H1 (cell line): ENCODE data around the gene ANK2. TPM values are rescaled to one million over a fixed set of nuclear protein-coding genes. Genes with fewer than 3 reads are reported as not detected.

ENCODE experiments used
- CTCF ChIA-PET: fragments of 300-600 bp; sonication (Branson Sonifier 250); formaldehyde crosslinking; loops from one replicate; lab custom pipeline; 2021; ENCODE audit not compliant: partially characterized antibody; lab: Charles Lee
- POLR2A ChIA-PET: fragments of 300-600 bp; sonication (Branson Sonifier 250); formaldehyde crosslinking; loops from one replicate; lab custom pipeline; 2021; ENCODE audit warnings: inconsistent platforms; ENCODE audit not compliant: partially characterized antibody; lab: Charles Lee
- DNase-seq, 2 experiments: peaks; one replicate each; pipeline versions ENCODE4 v3.0.0 to v3.0.0-alpha.2; 2010 to 2022; ENCODE audit warnings: low spot score in 2 of 2, low read depth in 1 of 2, mixed read lengths in 1 of 2
- FAIRE-seq: peaks from 2 replicates; lab custom pipeline; 2011; peaks lifted over from hg19 to GRCh38; lab: Jason Lieb, UNC
- H2AFZ ChIP-seq: 2 replicates; pipeline ENCODE4 v1.8.1; 2012; ENCODE audit warnings: low read length, inconsistent platforms
- H2AK5ac ChIP-seq: 2 replicates; pipeline ENCODE4 v1.6.1; 2013; ENCODE audit warnings: low read depth, low read length
- H2BK120ac ChIP-seq: replicated peaks from 2 replicates; pipeline ENCODE3; 2013; ENCODE audit warnings: low read depth, low read length, inconsistent platforms
- H2BK12ac ChIP-seq: 2 replicates; pipeline ENCODE4 v1.6.1; 2013; ENCODE audit warnings: low read depth, low read length
- H2BK15ac ChIP-seq: 2 replicates; pipeline ENCODE4 v1.6.1; 2013; ENCODE audit warnings: low read length
- H2BK20ac ChIP-seq: 2 replicates; pipeline ENCODE4 v1.6.1; 2013; ENCODE audit warnings: low read length
- H2BK5ac ChIP-seq: 2 replicates; pipeline ENCODE4 v1.6.1; 2013; ENCODE audit warnings: low read depth, low read length
- H3K14ac ChIP-seq: 2 replicates; pipeline ENCODE4 v1.6.1; 2013; ENCODE audit warnings: inconsistent platforms; ENCODE audit not compliant: insufficient read length
- H3K18ac ChIP-seq: 2 replicates; pipeline ENCODE4 v1.6.1; 2013; ENCODE audit warnings: low read length; ENCODE audit errors: extremely low read depth
- H3K23ac ChIP-seq: 2 replicates; pipeline ENCODE4 v1.6.1; 2013; ENCODE audit warnings: inconsistent platforms; ENCODE audit not compliant: insufficient read length
- H3K23me2 ChIP-seq: 2 replicates; pipeline ENCODE4 v1.6.1; 2013; ENCODE audit warnings: low read depth, low read length
- H3K27ac ChIP-seq: 2 replicates; pipeline ENCODE4 v1.6.1; 2011; ENCODE audit warnings: low read depth, low read length, inconsistent platforms
- H3K27me3 ChIP-seq, 4 experiments: replicated peaks in 1 of 4; 1 replicate in 1 of 4; 2 replicates in 3 of 4; pipeline versions ENCODE4 v1.6.1 to v1.8.1; 2011 to 2013; ENCODE audit warnings: low read length in 3 of 4, mild to moderate bottlenecking in 3 of 4, inconsistent platforms in 2 of 4, mixed read lengths in 2 of 4, moderate library complexity in 1 of 4; ENCODE audit not compliant: control insufficient read depth in 3 of 4, insufficient read depth in 3 of 4; ENCODE audit errors: extremely low read depth in 1 of 4
- H3K36me3 ChIP-seq, 4 experiments: 2 replicates each; pipeline versions ENCODE4 v1.6.1 to v1.8.1; 2011 to 2013; ENCODE audit warnings: mild to moderate bottlenecking in 4 of 4, low read length in 3 of 4, moderate library complexity in 2 of 4, control low read depth in 1 of 4, inconsistent platforms in 1 of 4; ENCODE audit not compliant: insufficient read depth in 4 of 4, control insufficient read depth in 2 of 4
- H3K4ac ChIP-seq: replicated peaks from 2 replicates; pipeline ENCODE3; 2013; ENCODE audit warnings: low read length, low read depth, mixed read lengths, inconsistent platforms; ENCODE audit not compliant: insufficient read length
- H3K4me1 ChIP-seq, 4 experiments: replicated peaks in 1 of 4; 1 replicate in 1 of 4; 2 replicates in 3 of 4; pipeline versions ENCODE4 v1.6.1 to v1.8.1; 2011 to 2013; ENCODE audit warnings: low read length in 3 of 4, inconsistent platforms in 2 of 4, mixed read lengths in 1 of 4; ENCODE audit not compliant: insufficient read depth in 4 of 4, control insufficient read depth in 3 of 4
- H3K4me2 ChIP-seq, 2 experiments: 2 replicates each; pipeline versions ENCODE4 v1.6.1 to v1.8.1; 2011 to 2013; ENCODE audit warnings: low read depth in 2 of 2, low read length in 2 of 2, control low read depth in 1 of 2, inconsistent platforms in 1 of 2, mild to moderate bottlenecking in 1 of 2; ENCODE audit not compliant: insufficient read depth in 1 of 2
- H3K4me3 ChIP-seq, 4 experiments: fragments of 200-600, 300-600 bp in 1 of 4; sonication (generic), shearing (Covaris generic), sonication (Bioruptor Twin) in 1 of 4; 2 replicates each; pipeline versions ENCODE4 v1.5.1 to v1.8.1; 2011 to 2016; ENCODE audit warnings: low read length in 4 of 4, low read depth in 3 of 4, control low read depth in 2 of 4, inconsistent platforms in 2 of 4, mild to moderate bottlenecking in 2 of 4, mixed read lengths in 1 of 4, moderate library complexity in 1 of 4; ENCODE audit not compliant: insufficient read depth in 2 of 4; ENCODE audit errors: extremely low read depth in 1 of 4
- H3K56ac ChIP-seq: replicated peaks from 2 replicates; pipeline ENCODE3; 2013; ENCODE audit warnings: low read depth, mild to moderate bottlenecking, mixed read lengths, low read length, inconsistent platforms; ENCODE audit not compliant: insufficient read length
- H3K79me1 ChIP-seq: 2 replicates; pipeline ENCODE4 v1.6.1; 2013; ENCODE audit warnings: low read depth, low read length, control low read depth
- H3K79me2 ChIP-seq, 2 experiments: 2 replicates each; pipeline versions ENCODE4 v1.6.1 to v1.8.1; 2012 to 2013; ENCODE audit warnings: low read length in 2 of 2, mild to moderate bottlenecking in 2 of 2, inconsistent platforms in 1 of 2; ENCODE audit not compliant: insufficient read depth in 2 of 2, control insufficient read depth in 1 of 2
- H3K9ac ChIP-seq, 4 experiments: replicated peaks in 1 of 4; 1 replicate in 1 of 4; 2 replicates in 3 of 4; pipeline versions ENCODE4 v1.6.1 to v1.8.1; 2011 to 2013; ENCODE audit warnings: low read depth in 3 of 4, low read length in 3 of 4, control low read depth in 2 of 4, mild to moderate bottlenecking in 2 of 4, moderate library complexity in 2 of 4, inconsistent platforms in 1 of 4; ENCODE audit errors: extremely low read depth in 1 of 4
- H3K9me3 ChIP-seq, 2 experiments: 2 replicates each; pipeline versions ENCODE4 v1.6.1 to v1.8.1; 2012 to 2013; ENCODE audit warnings: mild to moderate bottlenecking in 2 of 2, moderate library complexity in 2 of 2, control low read depth in 1 of 2, inconsistent platforms in 1 of 2, low read depth in 1 of 2, low read length in 1 of 2, mixed read lengths in 1 of 2; ENCODE audit not compliant: insufficient read depth in 2 of 2
- H4K20me1 ChIP-seq, 2 experiments: replicated peaks in 1 of 2; 2 replicates each; pipeline versions ENCODE3 to v1.8.1; 2011 to 2013; ENCODE audit warnings: inconsistent platforms in 2 of 2, low read length in 2 of 2, mild to moderate bottlenecking in 1 of 2; ENCODE audit not compliant: insufficient read depth in 2 of 2, control insufficient read depth in 1 of 2
- H4K5ac ChIP-seq: 2 replicates; pipeline ENCODE4 v1.6.1; 2013; ENCODE audit warnings: low read length, low read depth, mixed read lengths, inconsistent platforms; ENCODE audit not compliant: insufficient read length
- H4K8ac ChIP-seq: 2 replicates; pipeline ENCODE4 v1.8.0; 2013; ENCODE audit warnings: mild to moderate bottlenecking, moderate library complexity, low read length, inconsistent platforms; ENCODE audit not compliant: insufficient read depth; ENCODE audit errors: extremely low read depth
- H4K91ac ChIP-seq: replicated peaks from 2 replicates; pipeline ENCODE3; 2013; ENCODE audit warnings: low read length, mixed read lengths, inconsistent platforms; ENCODE audit not compliant: insufficient read length
- CBX8 ChIP-seq: fragments of 300-800, 300-1000 bp; sonication (generic); IDR thresholded peaks from 2 replicates; pipeline ENCODE4 v1.7.1; 2016; ENCODE audit warnings: low read depth, low read length, borderline replicate concordance
- CHD1 ChIP-seq: IDR thresholded peaks from 2 replicates; pipeline ENCODE4 v1.6.1; 2012; ENCODE audit warnings: low read depth, low read length, improper control_type of control experiment
- EGR1 ChIP-seq: IDR thresholded peaks from 2 replicates; pipeline ENCODE4 v1.6.1; 2011; ENCODE audit warnings: low read depth, low read length, borderline replicate concordance
- WGBS, 2 experiments: shearing (Covaris generic) in 1 of 2; methylation state at CpG; one replicate each; pipeline versions ENCODE4 v1.1.6 to v1.1.7; 2013 to 2015; ENCODE audit warnings: low lambda C conversion rate in 2 of 2, mixed read lengths in 2 of 2, inconsistent platforms in 1 of 2, low coverage in 1 of 2, missing lambda C conversion rate in 1 of 2; ENCODE audit not compliant: insufficient replicate concordance in 2 of 2, insufficient coverage in 1 of 2, insufficient read length in 1 of 2; ENCODE audit errors: extremely low coverage in 1 of 2, missing lambda C conversion rate in 1 of 2; 5-methylcytosine and 5-hydroxymethylcytosine counted together
- polyA plus RNA-seq, 7 experiments: library from polyadenylated mRNA; depleted of rRNA in 3 of 7; stranded (reverse) in 5 of 7; unstranded in 2 of 7; fragments of >200 nt in 5 of 7; fragments of 200-250 nt in 2 of 7; gene quantifications; 1 replicate in 5 of 7; 2 replicates in 1 of 7; 4 replicates in 1 of 7; pipeline versions ENCODE4 v1.2.1 to v1.2.3, GENCODE V29; 2011 to 2013; ENCODE audit warnings: missing spikeins in 2 of 7, mixed read lengths in 2 of 7
- total RNA-seq: library from RNA; stranded (reverse); fragmentation: NEBNext Ultra II Directional; extraction: Animal tissue kit (Norgen Biotek cat#: 25700); gene quantifications from 2 replicates; pipeline ENCODE4 v1.2.1, GENCODE V29; 2021

ANK2 gene
- total and polyA plus RNA-seq, 2 of the 8 experiments (the other 6 are each of a cell fraction or from before 2014, with no cell fraction given) = 14.2 to 35.1 TPM

GRCh38 chr4:113173126-113173792, 123.8 kb downstream of the ANK2 start:
- no peak overlapping the region for H3K4ac ChIP-seq
- no peak overlapping the region for H2BK5ac ChIP-seq
- ChIA-PET CTCF (interaction anchor here (1.0 to 1.7 kb wide), 3 partner anchors 8 to 74 kb away, joined by 3 to 5 read pairs (median 3); no protein-coding TSS in a partner anchor), POLR2A (no interaction called here)
- H4K91ac ChIP-seq = no peak overlapping the region
- H3K4me1 ChIP-seq = peaks cover 0 to 10% (median 4%) of the 10 kb centered on the region in 4 experiments; a peak in 4 of 7 replicates
- no peak overlapping the region for H3K14ac ChIP-seq
- H4K8ac ChIP-seq = no peak overlapping the region
- H4K20me1 ChIP-seq = no peaks in the 10 kb centered on the region
- no peak overlapping the region for H3K9ac ChIP-seq
- no peak overlapping the region for H2AFZ ChIP-seq
- TF ChIP-seq CHD1 = no peak
- no peak for TF ChIP-seq CBX8
- no peak for TF ChIP-seq EGR1
- H3K79me2 ChIP-seq = no peaks in the 10 kb centered on the region
- H3K4me2 ChIP-seq = no peak overlapping the region
- no peak overlapping the region for H3K4me3 ChIP-seq
- H3K18ac ChIP-seq = no peak overlapping the region
- H3K9me3 ChIP-seq = no peaks in the 10 kb centered on the region
- no peak overlapping the region for H3K23ac ChIP-seq
- H2BK20ac ChIP-seq = no peak overlapping the region
- no peak overlapping the region for H2BK120ac ChIP-seq
- no peak overlapping the region for H4K5ac ChIP-seq
- H2AK5ac ChIP-seq = no peak overlapping the region
- H3K27me3 ChIP-seq = no peaks in the 10 kb centered on the region
- 90% methylated on average over 5 of the region's 5 CpGs; no CpG with 5 or more reads in 1 of the 2 experiments for WGBS, 2 experiments
- DNase-seq (no peak), FAIRE-seq (no peak)
- peaks cover 0 to 7% (median 0%) of the 10 kb centered on the region in 4 experiments; a peak in 1 of 8 replicates for H3K36me3 ChIP-seq
- no peak overlapping the region for H3K56ac ChIP-seq
- no peak overlapping the region for H2BK15ac ChIP-seq
- 0 out of 2 replicates have a peak, but pooled peaks cover 2% of the 10 kb centered on the region for H3K23me2 ChIP-seq
- H3K27ac ChIP-seq = no peak overlapping the region
- no peaks in the 10 kb centered on the region for H3K79me1 ChIP-seq
- no peak overlapping the region for H2BK12ac ChIP-seq
